Fibroblast of skin of right biceps (primary cell): Measurements from ENCODE around the gene EPB41L4A.
A peak's percentile ranks its signal among the peaks of the same experiment; 100 is the strongest.
"Not testable (repeated sequence)": the region's sequence is repeated elsewhere in the genome, so short reads cannot be mapped to it uniquely, and the experiment has no call there.

Source experiments
- DNase-seq: peaks from one replicate; pipeline ENCODE4 v3.0.0-alpha.2; 2013

The EPB41L4A gene, protein sequence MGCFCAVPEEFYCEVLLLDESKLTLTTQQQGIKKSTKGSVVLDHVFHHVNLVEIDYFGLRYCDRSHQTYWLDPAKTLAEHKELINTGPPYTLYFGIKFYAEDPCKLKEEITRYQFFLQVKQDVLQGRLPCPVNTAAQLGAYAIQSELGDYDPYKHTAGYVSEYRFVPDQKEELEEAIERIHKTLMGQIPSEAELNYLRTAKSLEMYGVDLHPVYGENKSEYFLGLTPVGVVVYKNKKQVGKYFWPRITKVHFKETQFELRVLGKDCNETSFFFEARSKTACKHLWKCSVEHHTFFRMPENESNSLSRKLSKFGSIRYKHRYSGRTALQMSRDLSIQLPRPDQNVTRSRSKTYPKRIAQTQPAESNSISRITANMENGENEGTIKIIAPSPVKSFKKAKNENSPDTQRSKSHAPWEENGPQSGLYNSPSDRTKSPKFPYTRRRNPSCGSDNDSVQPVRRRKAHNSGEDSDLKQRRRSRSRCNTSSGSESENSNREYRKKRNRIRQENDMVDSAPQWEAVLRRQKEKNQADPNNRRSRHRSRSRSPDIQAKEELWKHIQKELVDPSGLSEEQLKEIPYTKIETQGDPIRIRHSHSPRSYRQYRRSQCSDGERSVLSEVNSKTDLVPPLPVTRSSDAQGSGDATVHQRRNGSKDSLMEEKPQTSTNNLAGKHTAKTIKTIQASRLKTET

DNA sequence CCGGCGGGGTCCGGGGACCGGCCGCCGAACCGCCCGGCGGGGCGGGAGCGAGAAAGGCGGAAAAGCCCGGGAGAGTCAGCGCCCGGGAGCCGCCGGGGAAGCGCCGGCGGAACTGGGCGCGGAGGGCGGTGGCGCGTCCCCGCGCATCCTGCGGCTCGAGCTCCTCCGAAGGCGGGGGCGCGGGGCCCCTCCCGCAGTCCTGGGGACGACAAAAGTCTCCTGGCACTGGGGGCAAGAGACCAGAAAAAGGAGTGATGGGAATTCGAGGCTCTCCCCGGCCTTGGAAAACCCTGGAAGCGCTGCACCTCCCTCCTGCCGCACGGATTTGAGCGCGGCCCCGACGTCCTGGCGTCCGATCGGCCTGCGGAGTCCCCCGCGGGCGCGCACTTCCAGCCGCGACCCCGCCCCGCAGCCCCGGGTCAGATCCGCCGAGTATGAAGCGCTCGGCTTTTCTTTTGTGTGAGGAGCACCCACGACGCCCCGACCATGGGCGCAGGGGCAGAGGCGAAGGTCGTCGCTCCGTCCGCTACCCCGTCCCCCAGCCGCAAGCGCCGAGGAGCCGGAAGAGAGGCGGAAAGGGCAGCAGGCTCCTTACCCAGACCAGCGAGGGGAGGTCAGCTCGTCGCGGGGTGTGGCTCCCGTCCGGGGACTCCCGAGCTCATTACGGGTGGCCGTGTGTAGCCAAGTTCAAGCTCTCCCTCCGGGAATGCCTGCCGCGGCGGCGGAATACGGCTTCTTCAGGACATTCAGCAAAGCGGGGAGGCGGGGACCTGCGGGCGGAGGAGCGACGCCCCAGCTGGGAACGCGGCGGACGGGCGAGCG, at the start of gene EPB41L4A:
Gene EPB41L4A, minus strand, starts transcription at position 114 of the 822 bp plus-strand sequence. CDS start 238 bp downstream, outside the sequence.
- DNase-seq, result peak; percentile 17

DNA sequence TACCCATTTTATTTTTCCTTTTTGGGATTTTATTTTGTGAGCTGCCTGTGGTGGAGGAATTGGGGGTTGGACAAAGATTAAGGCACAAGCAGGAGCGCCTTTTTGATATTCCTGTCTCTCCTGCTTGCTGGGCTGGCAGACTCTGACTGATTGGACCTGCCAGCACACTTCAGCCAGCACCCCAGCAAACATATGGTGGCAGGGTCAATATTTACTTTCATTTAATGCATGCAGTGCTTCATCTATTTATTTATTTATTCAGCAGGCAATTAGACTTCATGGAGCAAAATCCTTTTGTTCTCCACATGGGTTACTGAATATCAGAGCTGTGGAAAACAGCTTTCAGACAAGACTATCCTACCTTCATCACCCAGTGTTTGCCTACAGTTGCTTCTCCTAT, 48.4 kb upstream of the EPB41L4A start:
- no peak for DNase-seq

DNA sequence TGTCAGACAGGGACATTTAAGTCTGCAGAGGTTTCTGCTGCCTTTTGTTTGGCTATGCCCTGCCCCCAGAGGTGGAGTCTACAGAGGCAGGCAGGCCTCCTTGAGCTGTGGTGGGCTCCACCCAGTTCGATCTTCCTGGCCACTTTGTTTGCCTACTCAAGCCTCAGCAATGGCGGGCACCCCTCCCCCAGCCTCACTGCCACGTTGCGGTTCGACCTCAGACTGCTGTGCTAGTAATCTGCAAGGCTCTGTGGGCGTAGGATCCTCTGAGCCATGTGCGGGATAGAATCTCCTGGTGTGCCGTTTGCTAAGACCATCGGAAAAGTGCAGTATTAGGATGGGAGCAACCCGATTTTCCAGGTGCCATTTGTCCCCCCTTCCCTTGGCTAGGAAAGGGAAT, 47.2 kb upstream of the EPB41L4A start:
- DNase-seq, result not testable (repeated sequence)

DNA sequence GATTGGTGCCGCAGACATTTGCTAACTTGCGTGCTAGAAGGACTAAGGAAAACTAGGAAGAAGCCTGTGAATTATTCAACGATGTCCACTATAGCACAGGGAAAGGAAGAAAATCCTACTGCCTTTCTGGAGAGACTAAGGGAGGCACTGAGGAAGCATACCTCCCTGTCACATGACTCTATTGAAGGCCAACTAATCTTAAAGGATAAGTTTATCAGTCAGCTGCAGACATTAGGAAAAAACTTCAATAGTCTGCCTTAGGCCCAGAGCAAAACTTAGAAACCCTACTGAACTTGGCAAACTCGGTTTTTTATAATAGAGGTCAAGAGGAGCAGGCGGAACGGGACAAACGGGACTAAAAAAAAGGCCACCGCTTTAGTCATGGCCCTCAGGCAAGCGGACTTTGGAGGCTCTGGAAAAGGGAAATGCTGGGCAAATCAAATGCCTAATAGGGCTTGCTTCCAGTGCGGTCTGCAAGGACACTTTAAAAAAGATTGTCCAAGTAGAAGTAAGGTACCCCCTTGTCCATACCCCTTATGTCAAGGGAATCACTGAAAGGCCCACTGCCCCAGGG, 28.2 kb upstream of the EPB41L4A start:
- not testable (repeated sequence) for DNase-seq

DNA sequence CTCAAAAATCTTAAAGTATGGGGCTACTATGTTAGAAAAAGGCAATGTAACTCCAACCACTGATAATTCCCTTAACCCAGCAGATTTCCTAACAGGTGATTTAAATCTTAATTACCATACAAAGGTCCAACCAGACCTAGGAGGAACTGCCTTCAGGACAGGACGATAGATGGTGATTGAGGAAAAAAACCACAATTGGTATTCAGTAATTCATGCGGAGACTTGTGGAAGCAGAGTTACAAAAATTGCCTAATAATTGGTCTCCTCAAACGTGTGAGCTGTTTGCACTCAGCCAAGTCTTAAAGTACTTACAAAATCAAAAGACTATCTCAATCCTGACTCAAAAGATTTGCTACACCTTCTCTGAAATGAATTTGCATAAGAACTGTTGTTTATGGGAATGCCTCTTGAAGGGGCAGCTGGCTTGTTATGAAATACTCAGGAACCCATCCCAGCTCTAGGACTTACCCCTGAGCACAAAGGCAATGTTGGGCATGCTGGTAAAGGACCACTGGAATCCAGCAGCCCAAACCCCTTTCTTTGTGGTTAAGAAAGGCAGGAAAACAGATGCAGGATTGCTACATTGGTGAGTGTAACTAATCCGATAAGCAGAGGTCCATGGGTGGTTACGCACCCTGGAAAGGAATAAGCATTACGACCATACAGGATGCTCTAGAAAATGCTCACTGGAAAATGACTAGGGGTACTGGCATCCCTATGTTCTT, 26.7 kb upstream of the EPB41L4A start:
- DNase-seq, result no peak

DNA sequence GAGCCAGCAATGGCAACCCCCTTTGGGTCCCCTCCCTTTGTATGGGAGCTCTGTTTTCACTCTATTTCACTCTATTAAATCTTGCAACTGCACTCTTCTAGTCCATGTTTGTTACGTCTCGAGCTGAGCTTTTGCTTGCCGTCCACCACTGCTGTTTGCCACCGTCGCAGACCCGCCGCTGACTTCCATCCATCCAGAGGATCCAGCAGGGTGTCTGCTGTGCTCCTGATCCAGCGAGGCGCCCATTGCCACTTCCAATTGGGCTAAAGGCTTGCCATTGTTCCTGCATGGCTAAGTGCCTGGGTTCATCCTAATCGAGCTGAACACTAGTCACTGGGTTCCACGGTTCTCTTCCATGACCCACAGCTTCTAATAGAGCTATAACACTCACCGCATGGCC, 24.9 kb upstream of the EPB41L4A start:
- not testable (repeated sequence) for DNase-seq

DNA sequence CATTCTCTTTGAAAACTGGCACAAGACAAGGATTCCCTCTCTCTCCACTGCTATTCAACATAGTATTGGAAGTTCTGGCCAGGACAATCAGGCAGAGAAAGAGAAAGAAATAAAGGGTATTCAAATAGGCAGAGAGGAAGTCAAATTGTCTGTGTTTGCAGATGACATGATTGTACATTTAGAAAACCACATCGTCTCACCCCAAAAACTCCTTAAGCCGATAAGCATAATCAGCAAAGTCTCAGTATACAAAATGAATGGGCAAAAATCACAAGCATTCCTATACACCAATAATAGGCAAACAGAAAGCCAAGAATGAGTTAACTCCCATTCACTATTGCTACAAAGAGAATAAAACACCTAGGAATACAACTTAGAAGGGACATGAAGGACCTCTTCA, 21.0 kb upstream of the EPB41L4A start:
- no peak for DNase-seq

DNA sequence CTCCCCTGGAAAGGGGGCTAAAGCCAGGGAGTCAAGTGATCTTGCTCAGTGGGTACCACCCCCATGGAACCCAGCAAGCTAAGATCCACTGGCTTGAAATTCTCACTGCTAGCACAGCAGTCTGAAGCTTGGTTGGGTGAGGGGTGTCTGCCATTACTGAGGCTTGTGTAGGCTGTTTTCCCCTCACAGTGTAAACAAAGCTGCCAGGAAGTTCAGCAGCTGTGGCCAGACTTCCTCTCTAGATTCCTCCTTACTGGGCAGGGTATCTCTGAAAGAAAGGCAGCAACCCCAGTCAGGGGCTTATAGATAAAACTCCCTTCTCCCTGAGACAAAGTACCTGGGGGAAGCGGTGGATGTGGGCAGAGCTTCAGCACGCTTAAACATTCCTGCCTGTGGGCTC, 17.1 kb upstream of the EPB41L4A start:
- no peak for DNase-seq

DNA sequence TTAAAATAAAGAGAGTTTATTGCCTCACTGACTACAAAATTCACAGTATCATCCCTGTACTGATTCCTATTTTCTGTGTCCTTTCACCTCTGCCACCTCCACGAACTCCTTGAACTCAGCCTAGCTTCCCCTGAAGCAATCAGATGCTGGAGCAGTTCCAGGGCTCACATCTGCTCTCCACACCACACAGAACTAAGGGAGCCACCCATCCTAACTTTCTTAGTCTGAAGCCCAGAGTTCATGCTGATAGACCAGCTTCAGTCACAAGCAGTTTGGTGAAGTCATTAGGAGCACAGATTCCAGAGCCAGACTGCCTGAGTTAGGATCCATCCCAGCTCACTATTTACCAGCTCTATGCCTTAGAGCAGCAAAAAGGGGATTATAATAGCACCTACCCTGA, 15.6 kb upstream of the EPB41L4A start:
- no peak for DNase-seq

DNA sequence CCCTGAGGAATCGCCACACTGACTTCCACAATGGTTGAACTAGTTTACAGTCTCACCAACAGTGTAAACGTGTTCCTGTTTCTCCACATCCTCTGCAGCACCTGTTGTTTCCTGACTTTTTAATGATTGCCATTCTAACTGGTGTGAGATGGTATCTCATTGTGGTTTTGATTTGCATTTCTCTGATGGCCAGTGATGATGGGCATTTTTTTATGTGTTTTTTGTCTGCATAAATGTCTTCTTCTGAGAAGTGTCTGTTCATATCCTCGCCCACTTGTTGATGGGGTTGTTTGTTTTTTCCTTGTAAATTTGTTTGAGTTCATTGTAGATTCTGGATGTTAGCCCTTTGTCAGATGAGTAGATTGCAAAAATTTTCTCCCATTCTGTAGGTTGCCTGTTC, 7.1 kb upstream of the EPB41L4A start:
- DNase-seq, result not testable (repeated sequence)

DNA sequence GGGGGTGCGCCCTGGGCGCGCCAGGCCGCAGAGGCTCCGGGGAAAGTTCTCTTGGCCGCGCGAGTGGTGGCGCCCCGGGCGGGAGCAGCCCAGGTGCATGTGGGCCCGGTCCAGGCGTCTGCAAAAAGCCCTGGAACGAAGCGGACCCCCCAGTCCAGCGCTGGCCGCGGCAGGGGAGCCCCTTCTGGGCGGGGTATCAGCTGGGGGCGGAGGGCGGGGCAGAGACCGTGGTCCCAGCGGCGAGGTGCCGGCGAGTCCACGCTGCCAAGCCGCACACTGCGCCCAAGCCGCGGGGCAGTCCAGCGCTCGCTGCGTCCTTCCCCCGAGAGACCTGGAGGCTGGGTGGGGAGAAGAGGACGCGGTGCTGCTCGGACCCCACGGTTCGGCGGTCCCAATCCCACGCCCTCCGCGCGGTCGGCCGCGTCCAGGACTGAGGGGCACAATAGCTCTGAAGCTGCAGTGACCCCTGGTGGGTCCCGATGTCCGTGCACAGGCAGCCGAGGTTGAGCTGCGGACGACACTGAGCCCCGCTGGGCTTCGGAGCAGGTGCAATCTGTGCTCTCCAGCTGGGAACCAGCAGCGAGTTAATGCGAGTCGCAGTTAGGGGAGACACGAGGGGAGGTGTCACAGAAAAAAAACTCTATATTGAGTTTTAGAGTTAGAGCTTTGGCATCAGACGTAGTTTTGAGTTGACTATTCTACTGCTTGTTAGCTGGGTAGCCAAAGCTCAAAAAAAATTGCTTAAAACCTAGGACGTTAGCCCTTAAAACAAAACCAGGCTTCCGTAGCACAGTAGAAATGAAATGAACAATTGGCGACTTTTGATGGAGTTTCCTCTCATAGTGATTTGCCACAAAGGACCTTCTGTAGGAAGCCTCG, 1.1 kb upstream of the EPB41L4A start:
- DNase-seq, result peak; percentile 40

DNA sequence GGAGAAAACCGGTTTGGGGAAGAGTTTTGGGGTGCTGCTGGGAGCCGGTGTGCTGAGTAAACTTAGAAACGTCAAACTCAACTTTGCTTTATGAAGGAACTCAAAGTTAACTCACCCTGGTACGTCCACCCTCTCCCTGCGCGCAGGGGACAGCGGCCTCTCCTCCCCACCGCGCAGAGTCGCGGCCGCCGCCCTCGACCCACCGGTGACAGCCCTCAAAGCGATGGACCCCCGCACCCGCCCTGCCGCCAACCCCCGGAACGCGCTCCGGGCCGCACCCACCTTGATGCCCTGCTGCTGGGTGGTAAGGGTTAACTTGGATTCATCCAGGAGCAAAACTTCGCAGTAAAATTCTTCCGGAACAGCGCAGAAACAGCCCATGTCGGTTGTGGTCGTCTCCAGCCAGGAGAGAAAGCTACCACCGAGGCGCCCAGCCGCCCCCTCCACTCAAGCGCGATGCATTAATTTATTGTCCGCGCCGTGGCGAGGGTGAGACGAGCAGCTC, 366 bp downstream of the EPB41L4A start:
- no peak for DNase-seq

DNA sequence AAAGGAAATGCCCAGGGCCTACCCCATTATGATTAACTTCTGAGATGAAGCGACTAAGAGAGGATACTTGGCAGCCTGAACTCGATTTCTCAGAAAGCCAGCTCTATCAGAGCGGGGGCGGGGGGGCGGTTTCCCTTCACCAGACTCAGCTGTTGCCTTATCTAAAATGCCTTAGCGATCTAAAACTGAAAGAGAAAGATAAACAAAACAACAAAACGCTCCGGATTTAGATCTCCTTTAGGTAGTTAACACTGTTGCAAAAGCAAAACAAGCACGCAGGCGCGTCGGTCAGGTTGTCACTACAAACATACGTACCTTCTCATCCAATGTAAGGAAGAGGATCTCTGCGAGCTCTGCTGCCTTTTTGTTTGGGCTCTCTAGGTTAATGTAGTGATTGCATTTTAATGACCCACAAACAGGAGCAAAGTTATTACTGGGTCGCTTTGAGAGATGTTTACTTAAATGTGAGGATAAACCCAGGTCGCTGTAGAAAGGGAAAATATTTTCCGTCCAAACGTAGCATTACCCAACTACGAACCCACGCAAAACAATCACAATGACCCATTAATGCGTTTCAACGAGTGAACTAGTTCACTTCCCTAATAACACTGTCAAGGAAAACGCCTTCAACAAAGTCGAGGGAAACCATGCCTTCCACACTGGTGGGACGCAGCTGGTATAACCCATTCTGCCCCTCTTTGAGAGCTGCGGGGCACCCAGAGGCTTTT, 982 bp downstream of the EPB41L4A start:
- peak; percentile 3 for DNase-seq

DNA sequence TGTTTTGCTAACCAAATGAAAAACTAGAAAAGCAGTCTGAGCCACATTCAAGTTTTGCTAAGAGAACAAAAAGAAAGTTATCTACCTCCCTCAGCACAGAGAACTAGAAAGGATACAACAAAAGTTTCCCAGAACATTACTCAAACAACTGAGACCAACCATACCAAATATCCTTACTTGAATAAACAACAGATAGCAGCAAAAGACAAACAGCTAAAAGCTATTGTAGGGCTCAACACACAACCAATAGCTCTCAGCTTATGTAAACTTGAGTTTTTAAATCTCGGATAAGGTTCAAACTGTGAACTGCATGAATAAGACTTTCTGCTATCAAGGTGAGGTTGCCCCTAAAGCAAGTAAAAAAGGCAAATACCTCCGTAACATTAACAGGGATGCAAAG, 3.5 kb downstream of the EPB41L4A start:
- DNase-seq, result no peak

DNA sequence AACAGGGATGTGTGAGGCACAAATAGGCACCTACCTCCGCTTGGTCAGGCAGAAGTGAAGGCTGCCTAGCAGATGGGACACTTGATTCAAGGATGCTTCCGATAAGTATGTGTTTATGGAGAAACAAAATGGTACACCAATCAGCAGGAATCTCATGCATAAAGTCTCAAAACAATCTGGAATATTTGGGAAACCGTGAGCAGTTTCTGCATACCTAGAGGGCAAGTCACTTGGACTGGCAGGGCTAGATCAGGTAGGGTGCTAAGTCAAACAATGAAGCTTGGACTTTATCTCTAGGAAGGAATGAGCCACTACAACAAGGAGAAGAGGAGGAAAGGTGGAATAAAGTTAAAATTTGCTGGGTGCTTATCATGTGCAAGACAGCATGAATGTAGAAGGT, 5.5 kb downstream of the EPB41L4A start:
- DNase-seq, result no peak

DNA sequence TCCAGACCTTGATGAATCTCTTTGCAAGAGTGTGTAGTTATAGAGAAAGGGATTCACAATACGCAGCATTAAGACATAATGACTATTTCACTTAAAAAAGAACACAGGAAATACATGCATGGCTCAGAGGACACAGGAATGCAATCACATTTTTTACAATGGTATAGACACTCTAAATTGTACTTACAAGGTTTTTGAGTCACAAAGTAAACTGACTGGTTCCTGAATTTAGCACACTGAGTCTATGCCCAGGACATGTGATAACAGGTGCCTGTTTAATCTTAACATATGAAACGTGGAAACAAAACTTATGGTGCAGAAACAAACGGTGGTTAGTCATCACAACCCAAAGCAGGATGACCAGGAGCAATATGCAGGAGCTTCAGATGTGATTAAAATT, 6.7 kb downstream of the EPB41L4A start:
- no peak for DNase-seq

DNA sequence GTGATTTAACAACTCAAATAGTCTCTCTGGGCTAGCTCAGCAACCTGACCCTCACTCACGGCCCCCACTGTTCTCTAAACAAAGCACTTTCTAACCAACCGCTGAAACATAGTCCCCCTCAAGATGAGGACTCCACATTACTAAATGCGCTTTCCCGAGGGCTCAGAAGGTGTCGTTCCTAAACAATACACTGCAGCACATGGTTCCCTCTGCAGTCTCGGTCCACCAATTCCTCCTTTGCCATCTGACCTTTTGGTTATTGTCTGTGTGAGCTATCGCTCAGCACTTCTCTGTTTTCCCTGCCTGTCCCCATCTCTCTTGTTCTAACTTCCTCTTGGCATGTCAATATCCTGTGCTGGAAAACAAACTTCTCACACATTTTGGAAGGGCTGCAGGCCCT, 7.2 kb downstream of the EPB41L4A start:
- no peak for DNase-seq

DNA sequence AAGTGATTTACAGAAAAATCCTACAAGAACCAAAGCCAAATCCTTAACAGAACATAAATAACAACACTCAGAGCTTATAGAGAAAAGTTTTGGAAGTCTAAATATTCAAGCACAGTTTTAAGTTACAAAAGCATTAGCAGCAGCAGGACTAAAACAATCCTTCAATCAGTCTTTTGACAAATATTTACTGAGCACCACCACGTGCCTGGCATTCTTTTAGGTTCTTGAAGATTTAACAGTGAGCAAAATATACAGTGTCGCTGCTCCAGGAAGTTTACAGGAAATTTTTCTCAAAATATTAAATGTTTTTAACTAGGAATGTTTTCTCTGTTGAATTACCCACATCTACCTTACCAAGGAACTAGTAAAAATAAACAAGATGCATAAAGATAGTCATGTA, 11.4 kb downstream of the EPB41L4A start:
- no peak for DNase-seq

DNA sequence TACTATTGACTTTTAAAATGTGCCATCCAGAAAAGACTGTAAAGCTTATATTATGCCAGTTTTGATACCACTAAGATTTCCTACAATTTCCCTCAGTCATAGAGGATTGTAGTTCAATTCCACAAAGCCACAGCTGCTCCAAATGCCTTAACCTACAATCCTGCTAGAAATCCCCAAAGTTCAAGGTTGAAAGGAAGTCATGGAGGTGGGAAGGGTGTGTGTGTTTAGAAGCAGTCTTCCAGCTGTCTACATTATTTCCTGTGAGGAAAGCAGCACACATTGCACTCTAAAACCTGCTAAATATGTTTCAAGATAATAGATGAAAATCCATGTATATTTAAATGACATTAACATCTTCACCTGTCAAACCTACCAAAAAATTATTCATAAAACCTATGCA, 11.8 kb downstream of the EPB41L4A start:
- DNase-seq, result no peak

DNA sequence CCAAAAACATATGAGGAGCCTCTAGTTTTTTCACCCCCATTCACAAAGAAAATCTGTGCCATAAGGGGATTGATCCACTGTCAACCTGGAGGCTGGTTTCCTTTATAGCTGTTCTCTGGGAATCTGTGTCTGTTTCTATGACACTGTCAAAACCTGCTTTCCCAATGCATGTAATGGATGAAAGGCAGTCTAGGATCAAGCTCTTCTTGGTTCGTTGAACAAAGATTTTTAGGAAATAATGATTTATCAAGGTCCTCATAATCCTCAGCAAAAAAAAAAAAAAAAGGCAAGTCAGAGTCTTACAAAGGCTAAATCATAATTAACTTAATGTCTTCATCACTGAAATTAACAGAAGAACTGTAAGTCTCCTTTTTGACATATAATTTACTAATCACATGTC, 16.0 kb downstream of the EPB41L4A start:
- no peak for DNase-seq

DNA sequence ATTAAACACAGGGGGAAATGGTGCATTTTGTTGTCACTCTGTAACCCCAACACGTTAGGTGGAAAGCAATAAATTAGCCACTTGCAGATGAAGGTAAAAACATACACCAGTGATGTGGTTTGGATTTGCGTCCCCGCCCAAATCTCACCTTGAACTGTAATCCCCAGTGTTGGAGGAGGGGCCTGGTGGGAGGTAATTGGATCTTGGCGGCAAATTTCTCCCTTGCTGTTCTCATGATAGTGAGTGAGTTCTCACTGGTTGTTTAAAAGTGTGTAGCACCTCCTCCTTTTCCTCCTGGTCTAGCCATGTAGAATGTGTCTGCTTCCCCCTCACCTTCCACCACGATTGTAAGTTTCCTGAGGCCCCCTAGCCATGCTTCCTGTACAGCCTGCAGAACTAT, 17.2 kb downstream of the EPB41L4A start:
- no peak for DNase-seq
